ENCODE results near the gene KDM8. TPM values are rescaled to one million over a fixed set of nuclear protein-coding genes. Genes with fewer than 3 reads are reported as not detected.

KDM8 gene
- total RNA-seq, 4 donors from 2014 or later, result 0.56 to 4.4 (median 2.5) TPM

GRCh38 chr16:27222249-27223225 is 19.2 kb downstream of the KDM8 start:
- intact Hi-C loops (cut with DNase I), result no loop called here
- Histone ChIP-seq H3K4me1 (peaks cover 7 to 35% (median 12%) of the 10 kb centered on the region in 3 donors), H3K27me3 (no peaks in the 10 kb centered on the region), H3K9me3 (no peaks in the 10 kb centered on the region), H3K4me3 (peak overlapping the region in 1 of 4 donors; percentile 34), H3K36me3 (peaks cover 0 to 57% (median 7%) of the 10 kb centered on the region in 3 donors), H3K27ac (peak overlapping the region; percentile 9 to 83 (median 47))
- 60 to 64% methylated on average over 7 to 19 of the region's 30 CpGs for WGBS, 2 donors
- TF ChIP-seq CTCF (IDR thresholded peaks at IDR 0.05), result no peak
- no peak for TF ChIP-seq POLR2A (IDR thresholded peaks at IDR 0.05)
- no peak for DNase-seq

- intact Hi-C loops (cut with DNase I), result no loop called here
- DNase-seq, result no peak
- H3K27ac ChIP-seq, result peak overlapping the region in 2 of 4 donors; percentile 79 to 83
- TF ChIP-seq POLR2A (IDR thresholded peaks at IDR 0.05) (no peak), CTCF (IDR thresholded peaks at IDR 0.05) (peak in 1 of 6 experiments; percentile 13)
- peaks cover 7 to 35% (median 12%) of the 10 kb centered on the region in 3 donors for H3K4me1 ChIP-seq
- no peaks in the 10 kb centered on the region for H3K27me3 ChIP-seq
- no peaks in the 10 kb centered on the region for H3K9me3 ChIP-seq
- no peak overlapping the region for H3K4me3 ChIP-seq
- H3K36me3 ChIP-seq, result peaks cover 0 to 60% (median 7%) of the 10 kb centered on the region in 3 donors
- WGBS, 2 donors, result 69% methylated on average over 4 of the region's 8 CpGs; no CpG with 5 or more reads in 1 of the 2 donors
Measured at GRCh38 chr16:27223226-27223610, 19.9 kb downstream of the KDM8 start.

- intact Hi-C loops (cut with DNase I), result no loop called here
- TF ChIP-seq CTCF (IDR thresholded peaks at IDR 0.05) (no peak), POLR2A (IDR thresholded peaks at IDR 0.05) (no peak)
- no peak for DNase-seq
- H3K4me3 ChIP-seq, result no peak overlapping the region
- WGBS, 2 donors, result 50 to 80% methylated on average over 1 of the region's 6 CpGs
- peaks cover 7 to 35% (median 12%) of the 10 kb centered on the region in 3 donors for H3K4me1 ChIP-seq
- H3K27ac ChIP-seq, result peak overlapping the region in 2 of 4 donors; percentile 79 to 83
- H3K36me3 ChIP-seq, result peaks cover 0 to 60% (median 7%) of the 10 kb centered on the region in 3 donors
- no peaks in the 10 kb centered on the region for H3K27me3 ChIP-seq
- no peaks in the 10 kb centered on the region for H3K9me3 ChIP-seq
Measured at GRCh38 chr16:27223701-27224100, 20.4 kb downstream of the KDM8 start.

GRCh38 chr16:27224271-27224737 is 21.0 kb downstream of the KDM8 start:
- no peaks in the 10 kb centered on the region for H3K27me3 ChIP-seq
- WGBS, 2 donors, result 93 to 100% methylated on average over 5 to 13 of the region's 14 CpGs
- TF ChIP-seq POLR2A (IDR thresholded peaks at IDR 0.05) (no peak), CTCF (IDR thresholded peaks at IDR 0.05) (no peak)
- DNase-seq, result no peak
- intact Hi-C loops (cut with DNase I), result no loop called here
- no peaks in the 10 kb centered on the region for H3K9me3 ChIP-seq
- no peak overlapping the region for H3K4me3 ChIP-seq
- H3K27ac ChIP-seq, result no peak overlapping the region
- H3K36me3 ChIP-seq, result peaks cover 0 to 54% (median 7%) of the 10 kb centered on the region in 3 donors
- H3K4me1 ChIP-seq, result peaks cover 7 to 41% (median 12%) of the 10 kb centered on the region in 3 donors

- Histone ChIP-seq H3K4me1 (peaks cover 7 to 46% (median 12%) of the 10 kb centered on the region in 3 donors), H3K36me3 (peaks cover 0 to 51% (median 7%) of the 10 kb centered on the region in 3 donors), H3K9me3 (no peaks in the 10 kb centered on the region), H3K4me3 (no peak overlapping the region), H3K27me3 (no peaks in the 10 kb centered on the region), H3K27ac (no peak overlapping the region)
- DNase-seq, result no peak
- TF ChIP-seq CTCF (IDR thresholded peaks at IDR 0.05) (no peak), POLR2A (IDR thresholded peaks at IDR 0.05) (no peak)
- intact Hi-C loops (cut with DNase I), result no loop called here
- WGBS, 2 donors, result 75 to 90% methylated on average over 13 to 15 of the region's 19 CpGs
Measured at GRCh38 chr16:27224741-27225300, 21.5 kb downstream of the KDM8 start.
